8988T (cell line): Measurements from ENCODE around the gene CRADD.
"Not testable (repeated sequence)": the region's sequence is repeated elsewhere in the genome, so short reads cannot be mapped to it uniquely, and the experiment has no call there.

Source experiments
- DNase-seq: peaks from one replicate; pipeline ENCODE4 v3.0.0; 2011

CRADD gene

GRCh38 chr12:93850481-93851256 lies 173.5 kb downstream of the CRADD start:
- no peak for DNase-seq

- no peak for DNase-seq
Observed at GRCh38 chr12:93851257-93851671, 174.1 kb downstream of the CRADD start.

GRCh38 chr12:93852173-93852591 lies 175.0 kb downstream of the CRADD start:
- no peak for DNase-seq

GRCh38 chr12:93853698-93854478 lies 176.7 kb downstream of the CRADD start:
- no peak for DNase-seq

DNA sequence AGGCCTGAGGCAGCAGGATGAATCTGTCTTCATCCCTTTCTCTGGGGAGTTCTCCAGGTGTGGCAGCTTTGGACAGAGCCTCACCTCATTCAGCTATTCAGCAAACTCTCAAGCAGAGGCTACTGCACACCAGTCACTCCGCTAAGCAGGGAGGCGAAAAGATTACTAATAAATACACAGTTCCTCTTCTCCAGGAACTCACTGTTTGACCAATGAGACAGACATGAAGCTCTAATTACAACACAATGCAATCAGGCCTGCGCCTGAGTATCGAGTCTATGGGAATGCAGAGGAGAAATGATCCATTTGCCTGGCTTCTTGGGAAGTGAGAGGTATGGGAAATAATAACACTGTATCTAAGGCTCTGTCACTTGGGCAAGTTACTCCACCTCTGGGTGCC lies 178.1 kb downstream of the CRADD start:
- no peak for DNase-seq

DNA sequence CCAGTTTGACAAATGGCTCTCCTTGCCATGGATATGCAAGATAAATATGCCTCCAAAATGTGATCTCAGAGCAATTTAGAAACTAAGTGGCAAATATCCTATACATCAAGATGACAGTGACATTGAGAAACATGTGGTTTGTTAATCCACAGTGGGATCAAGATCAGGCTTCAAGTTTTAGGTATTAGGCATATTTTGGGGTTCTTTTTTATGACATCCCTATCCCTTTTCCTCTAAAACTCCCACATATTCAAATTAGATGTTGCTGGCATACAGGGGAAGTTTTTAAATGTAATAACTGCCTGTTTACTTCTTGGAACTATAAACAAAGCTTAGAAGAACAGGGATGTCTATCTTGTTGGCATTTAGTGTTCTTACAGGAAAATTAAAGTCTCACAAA lies 179.4 kb downstream of the CRADD start:
- DNase-seq = no peak

GRCh38 chr12:93857279-93857938 lies 180.2 kb downstream of the CRADD start:
- DNase-seq = no peak

GRCh38 chr12:93857991-93858447 lies 180.8 kb downstream of the CRADD start:
- DNase-seq = no peak

GRCh38 chr12:93860668-93861373 lies 183.6 kb downstream of the CRADD start:
- no peak for DNase-seq

DNA sequence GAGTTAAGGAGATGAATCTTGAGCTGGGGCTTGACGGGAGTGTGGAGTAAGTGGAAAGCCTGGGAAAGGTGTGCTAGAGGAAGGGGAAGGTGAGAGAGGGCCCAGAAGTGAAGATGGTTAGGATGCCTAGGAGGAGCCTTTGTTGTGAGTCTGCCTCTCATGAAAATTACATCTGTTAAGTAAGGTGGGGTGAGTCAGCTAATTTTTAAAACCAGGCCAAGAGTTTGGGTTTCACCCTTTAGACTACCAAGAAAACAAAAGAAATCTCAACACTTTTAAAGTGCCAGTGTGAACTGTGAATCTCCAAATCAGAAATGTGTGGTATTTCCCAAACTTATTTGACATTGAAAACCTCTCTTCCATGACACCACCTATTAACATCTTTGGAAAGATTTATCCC lies 185.2 kb downstream of the CRADD start:
- no peak for DNase-seq

GRCh38 chr12:93865751-93866150 lies 188.6 kb downstream of the CRADD start:
- DNase-seq = no peak

DNA sequence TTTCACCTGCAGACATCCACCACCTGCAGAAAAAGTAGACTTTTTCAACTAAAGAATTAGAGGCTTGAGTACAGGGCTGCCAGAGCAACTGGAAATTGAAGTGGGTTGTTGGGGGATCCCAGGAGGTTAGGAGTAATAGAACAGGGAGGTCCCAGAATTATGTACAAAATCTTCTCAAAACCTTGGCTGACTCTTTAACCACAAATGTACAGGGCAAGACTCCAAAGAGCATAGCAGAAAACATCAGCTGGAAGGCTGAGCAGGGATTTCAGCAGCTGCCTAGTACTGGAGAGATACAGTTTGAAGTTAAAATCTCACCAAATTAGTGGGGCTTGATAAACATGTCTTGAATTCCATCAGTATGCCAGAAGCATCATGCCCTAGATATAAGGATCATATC lies 191.6 kb downstream of the CRADD start:
- DNase-seq = no peak

GRCh38 chr12:93870020-93870795 lies 193.0 kb downstream of the CRADD start:
- no peak for DNase-seq

GRCh38 chr12:93871566-93871965 lies 194.4 kb downstream of the CRADD start:
- DNase-seq = not testable (repeated sequence)

DNA sequence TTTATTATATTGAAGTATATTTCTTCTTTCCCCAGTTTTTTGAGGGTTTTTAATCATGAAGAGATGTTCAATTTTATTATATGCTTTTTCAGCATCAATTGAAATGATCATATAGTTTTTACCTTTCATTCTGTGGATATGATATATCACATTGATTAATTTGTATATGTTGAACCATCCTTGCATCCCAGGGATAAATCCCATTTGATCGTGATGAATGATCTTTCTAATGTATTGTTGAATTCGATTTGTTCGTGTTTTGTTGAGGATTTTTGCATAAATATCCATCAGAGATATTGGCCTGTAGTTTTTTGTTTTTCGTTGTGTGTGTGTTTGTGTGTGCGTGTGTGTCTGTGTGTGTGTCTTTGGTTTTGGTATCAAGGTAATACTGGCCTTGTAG lies 196.4 kb downstream of the CRADD start:
- no peak for DNase-seq

DNA sequence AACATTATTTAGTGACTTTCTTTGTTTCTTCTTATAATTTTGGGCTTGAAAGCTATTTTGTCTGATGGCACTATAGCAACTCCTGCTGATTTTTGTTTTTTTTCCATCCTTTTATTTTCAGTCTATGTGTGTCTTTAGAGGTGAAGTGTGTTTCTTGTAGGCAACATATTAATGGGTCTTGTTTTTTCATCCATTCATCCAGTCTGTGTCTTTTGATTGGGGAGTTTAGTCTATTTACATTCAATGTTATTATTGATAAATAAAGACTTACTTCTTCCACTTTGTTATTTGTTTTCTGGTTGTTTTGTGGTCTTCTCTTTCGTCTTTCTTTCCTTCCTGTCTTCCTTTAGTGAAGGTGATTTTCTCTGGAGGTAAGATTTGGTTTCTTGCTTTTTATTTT lies 198.0 kb downstream of the CRADD start:
- no peak for DNase-seq

DNA sequence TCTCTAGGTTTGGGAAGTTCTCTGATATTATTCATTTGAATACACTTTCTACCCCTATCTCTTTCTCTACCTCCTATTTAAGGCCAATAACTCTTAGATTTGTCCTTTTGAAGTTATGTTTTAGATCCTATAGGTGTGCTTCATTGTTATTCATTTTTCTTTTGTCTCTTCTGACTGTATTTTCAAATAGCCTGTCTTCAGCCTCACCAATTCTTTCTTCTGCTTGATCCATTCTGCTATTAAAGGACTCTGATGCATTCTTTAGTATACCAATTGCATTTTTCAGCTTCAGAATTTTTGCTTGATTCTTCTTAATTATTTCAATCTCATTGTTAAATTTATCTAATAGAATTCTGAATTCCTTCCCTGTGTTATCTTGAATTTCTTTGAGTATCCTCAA lies 199.2 kb downstream of the CRADD start:
- no peak for DNase-seq

DNA sequence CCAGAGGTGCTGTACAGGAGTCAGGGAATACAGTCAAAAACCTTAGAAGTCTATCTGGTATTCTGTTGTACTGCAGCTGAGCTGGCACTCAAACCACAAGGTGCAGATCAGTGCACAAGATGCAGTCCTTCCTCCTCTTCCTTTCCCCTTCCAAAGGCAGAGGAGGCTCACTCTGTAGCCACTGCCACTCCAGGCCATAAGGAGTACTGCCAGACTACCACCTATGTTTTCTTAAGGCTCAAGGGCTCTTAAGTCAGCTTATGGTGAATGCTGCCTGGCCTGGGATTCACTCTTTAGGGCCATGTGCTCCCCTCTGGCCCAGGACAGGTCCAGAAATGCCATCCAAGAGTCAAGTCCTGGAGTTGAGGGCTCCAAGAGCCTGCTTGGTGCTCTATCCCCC lies 200.3 kb downstream of the CRADD start:
- DNase-seq = no peak

DNA sequence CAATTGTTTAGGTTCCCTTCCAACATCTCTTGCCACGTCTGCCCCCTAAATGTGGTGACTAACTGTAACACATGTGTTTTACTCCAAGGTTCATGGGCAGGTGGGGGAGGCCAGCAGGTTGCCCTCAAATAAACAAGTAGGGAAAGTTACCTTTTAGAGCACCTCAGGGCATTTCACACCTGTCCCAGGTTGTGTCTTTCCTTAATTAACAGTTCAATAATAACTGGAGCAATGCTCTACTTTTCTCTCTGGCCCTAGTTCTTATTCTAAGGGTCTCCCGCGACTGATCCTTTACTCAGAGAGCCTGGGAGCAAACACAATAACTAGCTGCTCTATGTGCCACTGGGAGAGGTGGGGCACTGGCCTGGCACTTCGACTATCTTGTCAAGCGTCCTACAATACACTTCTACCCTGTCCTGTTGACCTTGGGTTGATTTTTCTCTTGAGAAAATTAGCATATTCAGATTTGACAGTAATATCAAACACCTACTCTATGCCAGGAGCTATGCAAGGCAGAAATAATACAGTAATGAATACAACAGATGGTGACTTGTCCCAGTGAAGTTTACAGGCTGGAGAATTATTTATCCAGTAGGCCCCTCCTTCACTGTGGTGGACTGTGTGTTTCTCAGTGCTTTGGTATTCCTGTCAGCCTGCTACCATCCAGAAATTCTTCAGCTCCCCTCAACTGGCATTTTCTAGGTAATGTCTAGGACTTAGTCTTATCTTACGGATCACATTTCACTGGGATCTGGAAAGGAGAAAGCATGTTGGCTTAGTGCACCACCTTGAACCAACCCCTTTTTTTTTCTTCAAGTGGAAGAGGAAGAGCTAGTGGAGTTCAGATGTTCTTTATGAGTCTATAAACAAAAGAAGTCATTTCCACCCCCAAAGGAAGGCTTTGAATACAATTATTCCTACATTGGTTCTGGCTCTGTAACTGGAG lies 202.6 kb downstream of the CRADD start:
- DNase-seq = no peak

DNA sequence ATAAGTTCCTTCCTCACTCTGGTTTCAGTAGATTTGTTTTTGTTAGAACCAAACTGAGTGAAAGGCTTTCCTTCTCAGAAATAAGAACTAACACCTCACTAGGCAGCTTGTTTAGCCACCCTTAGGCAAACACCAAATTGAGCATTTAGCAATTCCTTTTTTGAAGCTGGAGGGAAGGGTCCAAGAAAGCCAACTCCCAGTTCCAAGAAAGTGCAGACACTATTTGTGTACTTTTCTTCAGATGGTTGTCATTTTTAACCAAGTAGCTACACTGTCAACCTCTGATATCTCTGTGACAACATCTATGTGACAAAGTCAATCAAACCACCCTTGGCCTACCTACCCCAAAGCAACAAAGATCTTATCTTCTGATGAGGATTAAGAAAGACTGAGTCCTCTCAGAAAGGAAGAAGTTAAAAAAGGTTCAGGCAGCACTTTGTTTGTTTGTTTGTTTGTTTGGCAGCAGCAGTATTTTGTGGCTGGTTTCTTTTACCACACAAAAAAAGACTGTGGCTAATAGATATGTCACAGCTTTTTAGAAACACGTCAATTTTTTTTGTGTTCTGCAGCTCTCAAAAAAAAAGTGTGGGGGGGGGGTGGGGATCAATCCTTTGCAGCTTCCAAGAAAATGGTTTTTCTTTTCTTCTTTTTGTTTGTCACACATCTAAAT lies 203.8 kb downstream of the CRADD start:
- no peak for DNase-seq
